Keratinocyte (primary cell): ENCODE measurements around the gene SLIT3. TPM values are rescaled to one million over a fixed set of nuclear protein-coding genes. Genes with fewer than 3 reads are reported as not detected.

Experiments used
- DNase-seq: peaks from one replicate; pipeline ENCODE4 v3.0.0-alpha.2; 2011; ENCODE audit warnings: low read depth, missing footprints, low spot score
- FAIRE-seq: peaks from 2 replicates; lab custom pipeline; 2011; peaks lifted over from hg19 to GRCh38; lab: Jason Lieb, UNC
- H2AFZ ChIP-seq: 2 replicates; pipeline ENCODE4 v1.6.0; 2012; ENCODE audit warnings: low read length, control low read depth, inconsistent platforms; ENCODE audit not compliant: control insufficient read depth
- H3K27ac ChIP-seq: 2 replicates; pipeline ENCODE4 v1.5.1; 2011; ENCODE audit warnings: low read length; ENCODE audit not compliant: control insufficient read depth, insufficient read depth
- H3K27me3 ChIP-seq: 3 replicates; pipeline ENCODE4 v1.6.0; 2011; ENCODE audit warnings: low read length; ENCODE audit not compliant: control insufficient read depth, insufficient read depth; ENCODE audit errors: extremely low read depth
- H3K36me3 ChIP-seq, 2 experiments: 2 replicates in 1 of 2; 3 replicates in 1 of 2; pipeline ENCODE4 v1.5.1; 2011; ENCODE audit warnings: low read length in 2 of 2, mild to moderate bottlenecking in 1 of 2; ENCODE audit not compliant: control insufficient read depth in 2 of 2, insufficient read depth in 2 of 2; ENCODE audit errors: extremely low read depth in 1 of 2
- H3K4me1 ChIP-seq: 3 replicates; pipeline ENCODE4 v1.5.1; 2011; ENCODE audit warnings: low read length; ENCODE audit not compliant: control insufficient read depth, insufficient read depth; ENCODE audit errors: extremely low read depth
- H3K4me2 ChIP-seq: 3 replicates; pipeline ENCODE4 v1.6.0; 2011; ENCODE audit warnings: low read depth, low read length; ENCODE audit not compliant: control insufficient read depth, insufficient read depth; ENCODE audit errors: extremely low read depth
- H3K4me3 ChIP-seq, 3 experiments: fragments of 200-600 bp in 1 of 3; sonication (generic) in 1 of 3; 2 replicates in 2 of 3; 3 replicates in 1 of 3; pipeline ENCODE4 v1.5.1; 2011 to 2016; ENCODE audit warnings: low read length in 3 of 3, mild to moderate bottlenecking in 3 of 3, control low read depth in 2 of 3, inconsistent platforms in 1 of 3, low read depth in 1 of 3, mixed read lengths in 1 of 3, mixed run types in 1 of 3, moderate library complexity in 1 of 3; ENCODE audit not compliant: control insufficient read depth in 2 of 3, insufficient read depth in 2 of 3; ENCODE audit errors: extremely low read depth in 1 of 3
- H3K79me2 ChIP-seq: 2 replicates; pipeline ENCODE4 v1.6.0; 2012; ENCODE audit warnings: low read length; ENCODE audit not compliant: control insufficient read depth, insufficient read depth
- H3K9ac ChIP-seq: 3 replicates; pipeline ENCODE4 v1.6.0; 2011; ENCODE audit warnings: low read length; ENCODE audit not compliant: control insufficient read depth, insufficient read depth; ENCODE audit errors: extremely low read depth
- H3K9me1 ChIP-seq: 3 replicates; pipeline ENCODE4 v1.6.0; 2011; ENCODE audit warnings: low read length; ENCODE audit not compliant: control insufficient read depth, insufficient read depth; ENCODE audit errors: extremely low read depth
- H3K9me3 ChIP-seq: 2 replicates; pipeline ENCODE4 v1.5.1; 2012; ENCODE audit warnings: low read depth, low read length; ENCODE audit not compliant: control insufficient read depth
- H4K20me1 ChIP-seq: 3 replicates; pipeline ENCODE4 v1.6.0; 2011; ENCODE audit warnings: low read length; ENCODE audit not compliant: control insufficient read depth, insufficient read depth; ENCODE audit errors: extremely low read depth
- EZH2 ChIP-seq: IDR thresholded peaks from one replicate; pipeline ENCODE4 v1.6.1; 2012; ENCODE audit warnings: inconsistent platforms, mild to moderate bottlenecking, low read length, moderate library complexity
- dilution Hi-C: fragments of 300-500 bp; cut with MboI; formaldehyde crosslinking; loops from one replicate; pipeline ENCODE4 v1.7.0; 2020; ENCODE audit warnings: low sequenced_read_pairs; ENCODE audit not compliant: extremely low pct_ligation_motif_present
- polyA plus RNA-seq, 5 experiments: library from polyadenylated mRNA; depleted of rRNA in 3 of 5; stranded (reverse) in 3 of 5; stranded (forward) in 1 of 5; unstranded in 1 of 5; fragments of >200 nt; gene quantifications; 1 replicate in 1 of 5; 2 replicates in 3 of 5; 3 replicates in 1 of 5; pipeline versions ENCODE4 v1.2.1 to v1.2.3, GENCODE V29; 2011 to 2012; ENCODE audit warnings: missing spikeins in 2 of 5, low read depth in 1 of 5, low replicate concordance in 1 of 5
- TF ChIP-seq, protein P1 (sequence below), 3 experiments: IDR thresholded peaks in 1 of 3; conservative IDR thresholded peaks in 1 of 3; optimal IDR thresholded peaks in 1 of 3; 2 replicates in 2 of 3; 3 replicates in 1 of 3; pipeline versions ENCODE3 to v1.5.1; 2011; ENCODE audit warnings: low read length in 3 of 3, mild to moderate bottlenecking in 3 of 3, moderate library complexity in 2 of 3, control low read depth in 1 of 3, inconsistent platforms in 1 of 3; ENCODE audit not compliant: insufficient read depth in 2 of 3; ENCODE audit errors: extremely low read depth in 1 of 3

The SLIT3 gene
- polyA plus RNA-seq, 1 donor (not counting 4 experiments of a cell fraction or from before 2014, with no cell fraction given), result 2.4 TPM

DNA sequence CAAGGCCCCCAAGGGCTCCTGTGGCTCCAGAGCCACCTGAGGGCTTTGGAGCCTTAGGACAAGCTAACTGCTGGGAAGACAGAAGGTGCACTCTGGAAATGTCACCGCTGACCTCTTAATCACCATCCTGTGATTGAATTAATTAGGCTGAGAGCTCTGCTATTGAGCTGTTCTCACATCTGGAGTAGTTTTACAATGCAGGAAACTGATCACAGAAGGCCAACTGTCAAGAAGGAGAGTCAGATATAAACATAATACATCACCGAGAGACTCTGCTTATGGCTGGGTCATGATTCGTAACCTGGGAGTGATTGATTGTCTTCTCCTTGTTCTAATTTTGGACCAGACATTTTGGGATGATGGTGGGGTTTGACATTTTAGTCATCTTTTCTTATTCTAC is 226.1 kb downstream of the SLIT3 start:
- Histone ChIP-seq H3K4me2 (no peak overlapping the region), H3K27ac (no peak overlapping the region), H2AFZ (no peak overlapping the region), H3K9ac (no peak overlapping the region), H3K9me3 (no peaks in the 10 kb centered on the region), H3K27me3 (no peaks in the 10 kb centered on the region), H4K20me1 (no peaks in the 10 kb centered on the region), H3K36me3 (no peaks in the 10 kb centered on the region), H3K4me3 (no peak overlapping the region), H3K79me2 (no peaks in the 10 kb centered on the region), H3K4me1 (no peaks in the 10 kb centered on the region), H3K9me1 (no peaks in the 10 kb centered on the region)
- FAIRE-seq (no peak), DNase-seq (no peak)
- TF ChIP-seq, protein P1, sequence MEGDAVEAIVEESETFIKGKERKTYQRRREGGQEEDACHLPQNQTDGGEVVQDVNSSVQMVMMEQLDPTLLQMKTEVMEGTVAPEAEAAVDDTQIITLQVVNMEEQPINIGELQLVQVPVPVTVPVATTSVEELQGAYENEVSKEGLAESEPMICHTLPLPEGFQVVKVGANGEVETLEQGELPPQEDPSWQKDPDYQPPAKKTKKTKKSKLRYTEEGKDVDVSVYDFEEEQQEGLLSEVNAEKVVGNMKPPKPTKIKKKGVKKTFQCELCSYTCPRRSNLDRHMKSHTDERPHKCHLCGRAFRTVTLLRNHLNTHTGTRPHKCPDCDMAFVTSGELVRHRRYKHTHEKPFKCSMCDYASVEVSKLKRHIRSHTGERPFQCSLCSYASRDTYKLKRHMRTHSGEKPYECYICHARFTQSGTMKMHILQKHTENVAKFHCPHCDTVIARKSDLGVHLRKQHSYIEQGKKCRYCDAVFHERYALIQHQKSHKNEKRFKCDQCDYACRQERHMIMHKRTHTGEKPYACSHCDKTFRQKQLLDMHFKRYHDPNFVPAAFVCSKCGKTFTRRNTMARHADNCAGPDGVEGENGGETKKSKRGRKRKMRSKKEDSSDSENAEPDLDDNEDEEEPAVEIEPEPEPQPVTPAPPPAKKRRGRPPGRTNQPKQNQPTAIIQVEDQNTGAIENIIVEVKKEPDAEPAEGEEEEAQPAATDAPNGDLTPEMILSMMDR (optimal IDR thresholded peaks at IDR 0.05 in 1 of 3, IDR thresholded peaks at IDR 0.05 in 1 of 3, conservative IDR thresholded peaks at IDR 0.05 in 1 of 3; ENCODE audit: extremely low read depth in 1 of 3, insufficient read depth in 2 of 3, low read length in 3 of 3), result no peak
- no peak for TF ChIP-seq EZH2
- dilution Hi-C loops, result no loop called here

DNA sequence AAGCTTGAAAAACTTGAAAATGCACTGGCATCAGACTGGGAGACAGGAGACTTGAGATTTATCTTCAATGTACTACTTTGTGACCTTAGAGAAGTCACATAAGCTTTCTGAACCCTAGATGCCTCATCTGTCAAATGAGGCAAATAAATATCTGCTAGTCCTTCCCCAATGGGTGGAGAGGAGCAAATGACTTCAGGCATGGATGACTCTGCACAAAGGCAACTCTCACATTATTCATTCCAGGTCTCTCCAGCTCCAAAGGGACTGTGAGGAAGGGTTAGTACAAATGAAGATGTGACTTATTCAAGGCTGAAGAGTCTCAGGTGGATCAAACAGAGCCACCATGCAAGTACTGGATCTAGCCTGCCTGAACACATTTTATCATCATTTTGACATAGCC is 228.7 kb downstream of the SLIT3 start:
- dilution Hi-C loops, result no loop called here
- Histone ChIP-seq H3K4me1 (no peaks in the 10 kb centered on the region), H3K9ac (no peak overlapping the region), H3K27ac (no peak overlapping the region), H3K36me3 (no peaks in the 10 kb centered on the region), H3K4me3 (no peak overlapping the region), H4K20me1 (no peaks in the 10 kb centered on the region), H3K4me2 (no peak overlapping the region), H3K27me3 (no peaks in the 10 kb centered on the region), H2AFZ (no peak overlapping the region), H3K9me3 (no peaks in the 10 kb centered on the region), H3K79me2 (no peaks in the 10 kb centered on the region), H3K9me1 (no peaks in the 10 kb centered on the region)
- DNase-seq (no peak), FAIRE-seq (no peak)
- TF ChIP-seq, protein P1 (optimal IDR thresholded peaks at IDR 0.05 in 1 of 3, IDR thresholded peaks at IDR 0.05 in 1 of 3, conservative IDR thresholded peaks at IDR 0.05 in 1 of 3; ENCODE audit: extremely low read depth in 1 of 3, insufficient read depth in 2 of 3, low read length in 3 of 3), result no peak
- no peak for TF ChIP-seq EZH2
